ENCODE results near the gene SLC12A3. TPM values are rescaled to one million over a fixed set of nuclear protein-coding genes. Genes with fewer than 3 reads are reported as not detected.
A peak's percentile ranks its signal among the peaks of the same experiment; 100 is the strongest.
"Not testable (repeated sequence)": the region's sequence is repeated elsewhere in the genome, so short reads cannot be mapped to it uniquely, and the experiment has no call there.

SLC12A3 gene
- total RNA-seq, 2 donors from 2014 or later, result not detected

DNA sequence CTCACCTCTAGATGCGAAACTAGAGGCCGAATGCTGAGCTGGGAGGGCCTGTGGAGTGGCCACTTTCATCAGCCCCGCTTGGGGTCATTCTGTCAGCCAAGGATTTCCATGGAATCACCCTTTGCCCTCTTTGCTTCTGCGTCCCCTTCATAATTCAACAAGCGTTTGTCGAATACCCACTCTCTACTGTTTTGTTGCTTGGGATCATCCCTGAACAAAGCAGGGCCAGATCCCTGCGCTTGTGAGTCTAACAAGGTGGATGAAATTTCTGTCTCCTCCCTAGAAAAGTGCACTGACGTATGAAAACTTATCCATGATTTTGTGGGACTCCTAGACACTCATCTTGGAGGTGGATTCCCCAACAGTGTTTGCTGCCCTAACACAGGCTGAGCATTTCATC is 3.3 kb upstream of the SLC12A3 start:
- ATAC-seq (ENCODE audit: insufficient number of reproducible peaks, low FRiP score, low read depth) (no peak), DNase-seq (ENCODE audit: low spot score) (no peak)
- Histone ChIP-seq H3K4me3 (no peak overlapping the region), H3K4me1 (ENCODE audit: control insufficient read depth in 1 of 2, low read depth in 2 of 2) (no peaks in the 10 kb centered on the region), H3K27me3 (replicated peaks; ENCODE audit: insufficient read depth) (no peaks in the 10 kb centered on the region), H3K36me3 (no peaks in the 10 kb centered on the region), H3K27ac (no peak overlapping the region), H3K9me3 (no peaks in the 10 kb centered on the region)
- TF ChIP-seq, protein P1, sequence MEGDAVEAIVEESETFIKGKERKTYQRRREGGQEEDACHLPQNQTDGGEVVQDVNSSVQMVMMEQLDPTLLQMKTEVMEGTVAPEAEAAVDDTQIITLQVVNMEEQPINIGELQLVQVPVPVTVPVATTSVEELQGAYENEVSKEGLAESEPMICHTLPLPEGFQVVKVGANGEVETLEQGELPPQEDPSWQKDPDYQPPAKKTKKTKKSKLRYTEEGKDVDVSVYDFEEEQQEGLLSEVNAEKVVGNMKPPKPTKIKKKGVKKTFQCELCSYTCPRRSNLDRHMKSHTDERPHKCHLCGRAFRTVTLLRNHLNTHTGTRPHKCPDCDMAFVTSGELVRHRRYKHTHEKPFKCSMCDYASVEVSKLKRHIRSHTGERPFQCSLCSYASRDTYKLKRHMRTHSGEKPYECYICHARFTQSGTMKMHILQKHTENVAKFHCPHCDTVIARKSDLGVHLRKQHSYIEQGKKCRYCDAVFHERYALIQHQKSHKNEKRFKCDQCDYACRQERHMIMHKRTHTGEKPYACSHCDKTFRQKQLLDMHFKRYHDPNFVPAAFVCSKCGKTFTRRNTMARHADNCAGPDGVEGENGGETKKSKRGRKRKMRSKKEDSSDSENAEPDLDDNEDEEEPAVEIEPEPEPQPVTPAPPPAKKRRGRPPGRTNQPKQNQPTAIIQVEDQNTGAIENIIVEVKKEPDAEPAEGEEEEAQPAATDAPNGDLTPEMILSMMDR (IDR thresholded peaks at IDR 0.05), result no peak

DNA sequence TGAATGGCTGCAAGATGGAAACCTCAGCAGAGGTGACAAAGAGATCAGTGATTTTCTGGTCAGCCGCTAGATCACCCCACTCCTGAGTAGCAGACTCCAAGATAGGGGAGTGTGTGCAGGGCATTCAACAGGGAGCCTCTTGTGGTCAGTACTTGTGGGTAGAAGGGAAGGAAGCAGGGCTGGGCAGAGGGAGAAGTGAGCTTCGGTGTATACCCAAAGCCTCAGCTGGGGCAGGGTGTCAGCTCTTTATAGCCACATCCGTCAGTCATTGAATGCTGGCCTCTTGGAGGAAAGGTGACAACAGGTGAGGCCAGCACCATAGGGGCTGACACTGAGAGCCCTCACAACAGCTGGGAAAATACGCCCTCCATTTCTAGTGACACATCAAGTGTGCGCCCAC is 2.2 kb upstream of the SLC12A3 start:
- ATAC-seq (ENCODE audit: insufficient number of reproducible peaks, low FRiP score, low read depth) (no peak), DNase-seq (ENCODE audit: low spot score) (no peak)
- Histone ChIP-seq H3K27ac (no peak overlapping the region), H3K36me3 (no peaks in the 10 kb centered on the region), H3K27me3 (replicated peaks; ENCODE audit: insufficient read depth) (no peaks in the 10 kb centered on the region), H3K4me3 (no peak overlapping the region), H3K4me1 (ENCODE audit: control insufficient read depth in 1 of 2, low read depth in 2 of 2) (peaks cover 0 to 5% of the 10 kb centered on the region in 2 donors), H3K9me3 (no peaks in the 10 kb centered on the region)
- TF ChIP-seq, protein P1 (IDR thresholded peaks at IDR 0.05), result no peak

DNA sequence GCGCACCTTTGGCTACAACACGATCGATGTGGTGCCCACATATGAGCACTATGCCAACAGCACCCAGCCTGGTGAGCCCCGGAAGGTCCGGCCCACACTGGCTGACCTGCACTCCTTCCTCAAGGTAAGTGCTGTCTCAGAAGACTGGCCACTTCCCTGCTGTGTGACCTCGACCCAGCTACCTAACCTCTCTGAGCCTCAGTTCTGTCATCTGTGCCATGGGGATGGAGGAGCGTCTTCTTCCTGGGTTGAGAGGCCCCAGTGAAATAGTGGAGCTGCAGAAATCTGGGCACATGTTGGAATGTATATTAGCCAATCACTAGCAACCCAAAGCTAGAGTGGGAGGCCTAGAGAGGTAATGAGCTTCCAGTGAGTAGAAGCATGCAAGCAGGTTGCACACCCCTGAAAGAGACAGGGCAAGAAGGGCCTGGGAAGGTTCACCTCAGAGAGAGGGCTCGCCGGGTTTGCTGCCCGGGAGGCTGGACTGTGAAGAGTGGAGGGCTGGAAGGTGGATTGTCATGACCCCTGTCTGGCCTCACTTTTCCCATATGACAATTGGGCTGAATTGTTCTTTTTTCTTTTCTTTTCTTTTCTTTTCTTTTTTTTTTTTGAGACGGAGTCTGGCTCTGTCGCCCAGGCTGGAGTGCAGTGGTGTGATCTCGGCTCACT is 521 bp downstream of the SLC12A3 start:
- Histone ChIP-seq H3K4me1 (ENCODE audit: control insufficient read depth in 1 of 2, low read depth in 2 of 2) (peaks cover 0 to 6% of the 10 kb centered on the region in 2 donors), H3K27me3 (replicated peaks; ENCODE audit: insufficient read depth) (no peaks in the 10 kb centered on the region), H3K4me3 (no peak overlapping the region), H3K9me3 (no peaks in the 10 kb centered on the region), H3K27ac (no peak overlapping the region), H3K36me3 (no peaks in the 10 kb centered on the region)
- ATAC-seq (ENCODE audit: insufficient number of reproducible peaks, low FRiP score, low read depth), result no peak
- TF ChIP-seq, protein P1 (IDR thresholded peaks at IDR 0.05), result no peak
- DNase-seq (ENCODE audit: low spot score), result no peak

DNA sequence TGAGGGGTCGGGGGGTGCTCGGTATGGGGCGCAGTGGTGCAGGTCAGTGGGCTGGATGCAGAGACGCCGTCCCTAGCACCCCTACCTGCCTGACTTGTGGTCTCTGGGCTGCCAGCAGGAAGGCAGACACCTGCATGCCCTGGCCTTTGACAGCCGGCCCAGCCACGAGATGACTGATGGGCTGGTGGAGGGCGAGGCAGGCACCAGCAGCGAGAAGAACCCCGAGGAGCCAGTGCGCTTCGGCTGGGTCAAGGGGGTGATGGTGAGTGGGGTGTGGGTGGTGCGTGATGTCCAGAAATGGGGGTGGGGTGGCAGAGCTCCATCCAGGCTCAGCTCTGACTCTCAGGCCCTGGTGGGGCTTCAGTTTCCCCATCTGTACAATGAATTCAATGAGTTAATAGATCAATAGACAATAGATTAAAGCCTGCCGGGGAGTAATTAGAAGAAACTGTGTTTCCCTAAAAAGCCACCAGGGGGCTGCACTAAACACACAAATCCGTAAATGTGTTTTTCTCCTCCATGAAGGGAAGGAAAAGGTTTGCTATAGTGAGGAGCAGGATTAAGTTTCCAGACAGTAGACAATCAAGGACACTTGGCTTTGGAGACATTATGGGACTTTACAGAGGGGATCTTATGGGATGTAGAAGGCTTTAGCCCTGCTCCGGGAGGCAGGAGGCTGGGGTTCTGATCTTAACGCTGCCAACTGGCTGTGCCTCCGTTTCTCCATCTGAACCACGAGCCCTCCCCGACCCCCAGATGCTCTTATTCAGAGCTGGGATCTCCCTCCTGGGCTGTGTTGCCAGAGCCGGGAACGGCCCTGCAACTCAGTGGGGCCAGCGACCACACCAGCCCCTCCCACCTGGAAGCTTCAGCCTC is 2.2 kb downstream of the SLC12A3 start:
- ATAC-seq (ENCODE audit: insufficient number of reproducible peaks, low FRiP score, low read depth), result no peak

DNA sequence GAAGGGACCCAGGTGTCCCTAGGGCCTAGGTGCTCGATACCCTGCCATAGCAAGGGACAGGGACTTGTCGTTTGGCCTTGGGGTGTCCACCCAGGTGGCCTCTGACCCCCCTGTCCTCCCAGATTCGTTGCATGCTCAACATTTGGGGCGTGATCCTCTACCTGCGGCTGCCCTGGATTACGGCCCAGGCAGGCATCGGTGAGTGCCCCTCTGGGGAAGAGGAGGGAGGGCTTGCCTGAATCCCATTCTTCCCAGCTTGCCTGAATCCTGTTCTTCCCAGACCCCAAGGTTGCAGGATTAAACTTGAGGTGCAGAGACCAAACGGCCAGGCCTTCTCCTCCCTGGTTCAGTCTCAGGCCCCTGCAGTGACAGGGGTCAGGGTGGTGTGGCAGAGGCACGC is 3.2 kb downstream of the SLC12A3 start:
- Histone ChIP-seq H3K27ac (no peak overlapping the region), H3K4me1 (ENCODE audit: control insufficient read depth in 1 of 2, low read depth in 2 of 2) (peaks cover 0 to 6% of the 10 kb centered on the region in 2 donors), H3K4me3 (no peak overlapping the region), H3K36me3 (no peaks in the 10 kb centered on the region), H3K9me3 (no peaks in the 10 kb centered on the region), H3K27me3 (replicated peaks; ENCODE audit: insufficient read depth) (no peaks in the 10 kb centered on the region)
- TF ChIP-seq, protein P1 (IDR thresholded peaks at IDR 0.05), result no peak
- ATAC-seq (ENCODE audit: insufficient number of reproducible peaks, low FRiP score, low read depth) (no peak), DNase-seq (ENCODE audit: low spot score) (no peak)

More for the DNA sequence above, 2.2 kb downstream of the SLC12A3 start:
- Histone ChIP-seq H3K36me3 (no peaks in the 10 kb centered on the region), H3K27ac (no peak overlapping the region), H3K4me3 (no peak overlapping the region), H3K4me1 (ENCODE audit: control insufficient read depth in 1 of 2, low read depth in 2 of 2) (peaks cover 0 to 6% of the 10 kb centered on the region in 2 donors), H3K27me3 (replicated peaks; ENCODE audit: insufficient read depth) (no peaks in the 10 kb centered on the region), H3K9me3 (no peaks in the 10 kb centered on the region)
- DNase-seq (ENCODE audit: low spot score), result no peak
- TF ChIP-seq, protein P1 (IDR thresholded peaks at IDR 0.05), result peak; percentile 80

DNA sequence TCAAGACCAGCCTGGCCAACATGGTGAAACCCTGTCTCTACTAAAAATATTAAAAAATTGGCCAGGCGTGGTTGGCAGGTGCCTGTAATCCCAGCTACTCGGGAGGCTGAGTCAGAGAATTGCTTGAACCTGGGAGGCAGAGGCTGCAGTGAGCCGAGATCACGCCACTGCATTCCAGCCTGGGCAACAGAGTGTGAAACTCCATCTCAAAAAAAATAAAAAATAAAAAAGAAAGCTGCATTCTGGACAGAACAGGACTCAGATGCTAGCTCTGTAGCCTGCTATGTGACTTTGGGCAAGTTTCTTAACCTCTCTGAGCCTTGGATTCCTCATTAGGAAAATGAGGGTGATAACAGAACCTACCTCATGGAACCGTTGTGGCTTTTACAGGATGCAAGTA is 3.8 kb downstream of the SLC12A3 start:
- H3K4me1 ChIP-seq (ENCODE audit: control insufficient read depth in 1 of 2, low read depth in 2 of 2); DNase-seq (ENCODE audit: low spot score); H3K36me3 ChIP-seq; H3K27ac ChIP-seq; H3K9me3 ChIP-seq; H3K27me3 ChIP-seq (replicated peaks; ENCODE audit: insufficient read depth); H3K4me3 ChIP-seq; ATAC-seq (ENCODE audit: insufficient number of reproducible peaks, low FRiP score, low read depth): not testable (repeated sequence)
